Measurements from ENCODE around the gene ZNF76. TPM values are rescaled to one million over a fixed set of nuclear protein-coding genes. Genes with fewer than 3 reads are reported as not detected.
"Not testable (repeated sequence)": the region's sequence is repeated elsewhere in the genome, so short reads cannot be mapped to it uniquely, and the experiment has no call there.

Gene ZNF76
- total and polyA plus RNA-seq, 2 of the 13 experiments (the other 11 are each of a cell fraction or from before 2014, with no cell fraction given) = 13.2 to 26.4 TPM

DNA sequence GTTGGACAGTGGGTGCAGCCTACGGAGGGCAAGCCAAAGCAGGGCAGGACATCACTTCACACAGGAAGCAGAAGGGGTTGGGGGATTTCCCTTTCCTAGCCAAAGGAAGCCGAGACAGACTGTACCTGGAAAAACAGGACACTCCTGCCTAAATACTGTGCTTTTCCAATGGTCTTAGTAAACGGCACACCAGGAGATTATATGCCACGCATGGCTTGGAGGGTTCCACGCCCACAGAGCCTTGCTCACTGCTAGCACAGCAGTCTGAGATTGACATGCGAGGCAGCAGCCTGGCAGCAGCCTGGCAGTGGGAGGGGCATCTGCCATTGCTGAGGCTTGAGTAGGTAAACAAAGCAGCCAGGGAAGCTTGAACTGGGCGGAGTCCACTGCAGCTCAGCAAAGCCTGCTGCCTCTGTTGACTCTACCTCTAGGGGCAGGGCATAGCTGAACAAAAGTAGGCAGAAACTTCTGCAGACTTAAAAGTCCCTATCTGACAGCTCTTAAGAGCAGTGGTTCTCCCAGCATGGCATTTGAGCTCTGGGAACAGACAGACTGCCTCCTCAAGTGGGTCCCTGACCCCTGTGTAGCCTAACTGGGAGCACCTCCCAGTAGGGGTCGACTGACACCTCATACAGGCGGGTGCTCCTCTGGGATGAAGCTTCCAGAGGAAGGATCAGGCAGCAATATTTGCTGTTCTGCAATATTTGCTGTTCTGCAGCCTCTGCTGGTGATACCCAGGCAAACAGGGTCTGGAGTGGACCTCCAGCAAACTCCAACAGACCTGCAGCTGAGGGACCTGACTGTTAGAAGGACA lies 72.7 kb downstream of the ZNF76 start (continued):
- TF ChIP-seq HIC2 (CRISPR knock-in tag; IDR thresholded peaks at IDR 0.05; ENCODE audit: low read depth) (peak; percentile 99), ARNTL (CRISPR knock-in tag; IDR thresholded peaks at IDR 0.05) (peak; percentile 50; the same call in 1 of the 2 replicates), REPIN1 (CRISPR knock-in tag; IDR thresholded peaks at IDR 0.05; ENCODE audit: borderline replicate concordance, low read depth) (peak; percentile 55; the same call in 1 of the 2 replicates), UBTF (CRISPR knock-in tag; IDR thresholded peaks at IDR 0.05) (peak; percentile 36; the same call in 1 of the 2 replicates), NR2F6 (CRISPR knock-in tag; IDR thresholded peaks at IDR 0.05) (peak; percentile 66; the same call in 1 of the 2 replicates), HNF1A (CRISPR knock-in tag; IDR thresholded peaks at IDR 0.05; ENCODE audit: borderline replicate concordance) (peak; percentile 66; the same call in 1 of the 2 replicates), ZMYM4 (CRISPR knock-in tag; IDR thresholded peaks at IDR 0.05) (peak; percentile 43), TGIF2 (CRISPR knock-in tag; IDR thresholded peaks at IDR 0.05) (peak; percentile 44; the same call in 1 of the 2 replicates), HMG20A (CRISPR knock-in tag; IDR thresholded peaks at IDR 0.05; ENCODE audit: borderline replicate concordance) (peak; percentile 74), ZBTB37 (CRISPR knock-in tag; IDR thresholded peaks at IDR 0.05) (0 out of 2 replicates have a peak, but pooled peaks have one; percentile 16), HMGXB4 (CRISPR knock-in tag; IDR thresholded peaks at IDR 0.05; ENCODE audit: borderline replicate concordance in 1 of 2, low read depth in 1 of 2) (peak; percentile 69 to 70; a peak in 2 of 4 replicates), ZNF761 (CRISPR knock-in tag; conservative IDR thresholded peaks at IDR 0.05) (peak; percentile 66; the same call in 1 of the 2 replicates), NR2F1 (CRISPR knock-in tag; IDR thresholded peaks at IDR 0.05) (0 out of 4 replicates have a peak, but pooled peaks of 1 of the 2 experiments have one; percentile 11)
- TF ChIP-seq NR2F6 (IDR thresholded peaks at IDR 0.05); HNF1A (IDR thresholded peaks at IDR 0.05; ENCODE audit: low read depth): not testable (repeated sequence)
